HT-29 (cell line): ENCODE measurements around the gene SDR42E2. TPM values are rescaled to one million over a fixed set of nuclear protein-coding genes. Genes with fewer than 3 reads are reported as not detected.
"Not testable (repeated sequence)": the region's sequence is repeated elsewhere in the genome, so short reads cannot be mapped to it uniquely, and the experiment has no call there.

ENCODE experiments used
- DNase-seq: peaks from one replicate; pipeline ENCODE4 v3.0.0-alpha.2; 2015; ENCODE audit warnings: low spot score
- total RNA-seq: library from RNA; depleted of rRNA; stranded (reverse); fragments of >200 nt; shearing (Covaris generic); gene quantifications from 2 replicates; pipeline ENCODE4 v1.2.3, GENCODE V29; 2014; rRNA removed

Gene SDR42E2
- 0.05 TPM in 1 of 2 replicates, not detected in the other for total RNA-seq

DNA sequence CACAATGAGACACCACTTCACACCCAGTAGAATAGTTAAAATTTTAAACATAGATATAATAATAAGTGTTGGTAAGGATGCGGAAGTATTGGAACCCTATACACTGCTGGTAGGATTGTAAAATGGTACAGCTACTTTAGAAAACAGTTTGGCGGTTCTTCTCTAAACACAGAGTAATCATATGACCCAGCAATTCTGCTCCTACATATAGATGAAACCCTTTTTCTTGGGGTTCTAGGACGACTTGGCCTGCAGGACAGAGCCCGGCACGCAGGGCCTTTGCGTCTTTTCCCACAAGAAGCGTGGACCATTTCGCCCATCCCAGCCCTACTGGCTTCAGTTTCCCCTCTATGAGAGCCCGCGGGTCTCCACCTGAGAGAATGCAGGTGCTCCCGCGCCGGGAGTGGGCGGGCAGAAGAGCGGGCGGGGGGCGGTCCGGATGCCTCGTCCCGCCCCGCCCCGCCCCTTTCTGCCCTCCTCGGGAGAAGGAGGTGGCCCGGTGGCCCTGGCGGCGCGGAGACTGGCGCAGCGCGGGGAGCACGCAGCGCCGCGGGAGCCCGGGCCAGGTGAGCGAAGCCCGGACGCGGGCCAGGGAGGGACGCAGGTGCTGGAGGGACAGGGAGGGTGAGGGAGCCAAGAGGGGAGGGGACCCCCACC, at the start of gene SDR42E2:
TSS of gene SDR42E2 (plus strand) at position 508 of the 657 bp plus-strand sequence. CDS start 3,077 bp downstream, outside the sequence.
- peak; percentile 19 for DNase-seq

GRCh38 chr16:22116095-22116700, 46.1 kb upstream of the SDR42E2 start:
- no peak for DNase-seq

- no peak for DNase-seq
Measured at GRCh38 chr16:22117609-22118008, 44.7 kb upstream of the SDR42E2 start.

DNA sequence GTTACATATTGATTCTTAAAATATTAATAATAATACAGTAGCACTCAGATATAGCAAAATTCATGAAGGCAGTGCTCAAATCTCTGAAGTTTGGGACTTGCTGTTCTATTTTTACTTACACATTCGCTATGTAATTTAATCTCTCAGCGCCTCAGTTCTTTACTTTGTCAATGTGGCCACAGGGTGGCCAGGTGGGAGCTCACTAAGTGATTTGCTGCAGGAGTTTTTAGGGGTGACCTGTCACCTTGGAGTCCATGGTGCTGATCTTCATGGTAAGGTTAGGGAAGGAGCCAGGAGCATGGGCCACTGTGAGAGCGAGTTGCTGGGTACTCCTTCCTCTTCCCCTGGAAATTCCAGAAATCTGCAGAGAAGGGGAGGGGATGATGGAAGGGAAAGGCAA, 41.9 kb upstream of the SDR42E2 start:
- no peak for DNase-seq

- DNase-seq = no peak
Measured at GRCh38 chr16:22122239-22122638, 40.1 kb upstream of the SDR42E2 start.

- peak; percentile 21 for DNase-seq
Measured at GRCh38 chr16:22123146-22123545, 39.2 kb upstream of the SDR42E2 start.

DNA sequence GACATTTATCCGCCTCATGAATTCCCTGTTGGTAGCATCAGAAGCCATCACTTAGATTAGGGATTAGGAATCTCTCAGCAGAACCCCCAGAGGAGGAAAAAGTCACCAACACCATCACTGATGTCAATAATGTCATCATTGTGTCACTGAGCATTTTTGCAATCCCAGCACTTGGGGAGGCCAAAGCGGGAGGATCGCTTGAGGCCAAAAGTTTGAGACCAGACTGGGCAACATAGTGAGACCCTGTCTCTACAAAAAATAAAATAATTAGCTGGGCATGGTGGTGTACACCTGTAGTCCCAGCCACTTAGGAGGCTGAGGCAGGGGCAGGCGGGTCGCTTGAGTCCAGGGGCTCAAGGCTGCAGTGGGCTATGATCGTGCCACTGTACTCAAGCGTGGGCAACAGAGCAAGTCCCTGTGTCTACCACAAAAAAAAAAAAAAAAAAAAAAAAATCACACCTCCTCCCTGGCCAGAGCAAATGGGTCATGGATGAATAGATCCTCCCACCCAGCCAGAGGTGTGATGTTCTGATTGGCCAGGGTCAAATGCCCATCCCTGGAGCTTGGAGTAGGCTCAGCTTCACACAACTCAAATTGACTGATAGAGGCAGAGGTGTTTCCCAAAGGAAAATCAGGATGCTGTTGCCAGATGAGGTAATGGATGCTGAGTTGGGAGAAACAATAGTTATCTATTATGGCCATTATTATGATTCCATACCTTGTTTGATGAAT, 38.4 kb upstream of the SDR42E2 start:
- no peak for DNase-seq

GRCh38 chr16:22124583-22125284, 37.6 kb upstream of the SDR42E2 start:
- DNase-seq = no peak

DNA sequence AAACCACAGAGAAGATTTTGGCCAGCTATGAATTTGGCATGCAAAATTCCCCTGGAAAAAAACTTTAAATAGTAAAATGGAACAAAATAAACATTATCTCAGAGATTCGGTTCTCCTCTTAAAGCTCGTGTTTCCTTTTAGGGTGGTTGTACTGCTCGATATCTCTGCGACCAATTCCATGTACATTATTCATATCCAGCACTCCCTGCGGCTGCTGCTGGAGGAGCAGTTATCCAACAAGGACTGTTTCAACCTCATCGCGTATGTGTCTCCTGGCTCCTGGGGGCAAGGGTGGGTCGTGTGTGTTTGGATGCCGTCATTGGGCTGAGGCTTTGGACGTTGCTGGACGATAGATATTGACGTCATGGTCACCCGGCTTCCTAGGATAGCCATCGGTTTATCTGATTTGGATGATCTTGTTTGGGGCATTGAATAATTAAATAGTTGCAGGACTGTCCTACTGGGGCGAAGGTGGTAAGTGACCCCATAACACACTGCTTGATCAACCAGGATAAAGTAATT, 36.2 kb upstream of the SDR42E2 start:
- DNase-seq = no peak

DNA sequence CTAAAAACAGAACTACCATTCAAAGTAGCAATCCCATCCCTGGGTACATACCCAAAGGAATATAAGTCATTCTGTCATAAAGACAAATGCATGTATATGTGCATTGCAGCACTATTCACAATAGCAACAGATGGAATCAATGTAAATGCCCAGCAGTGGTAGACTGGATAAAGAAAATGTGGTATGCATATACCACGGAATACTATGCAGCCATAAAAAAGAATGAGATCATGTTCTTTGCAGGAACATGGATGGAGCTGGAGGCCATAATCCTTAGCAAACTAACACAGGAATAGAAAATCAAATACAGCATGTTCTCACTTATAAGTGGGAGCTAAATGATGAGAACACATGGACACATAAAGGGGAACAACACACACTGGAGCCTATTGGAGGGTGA, 33.8 kb upstream of the SDR42E2 start:
- DNase-seq = not testable (repeated sequence)

GRCh38 chr16:22130528-22130927, 31.8 kb upstream of the SDR42E2 start:
- DNase-seq = no peak

- DNase-seq = no peak
Measured at GRCh38 chr16:22132801-22133200, 29.5 kb upstream of the SDR42E2 start.

DNA sequence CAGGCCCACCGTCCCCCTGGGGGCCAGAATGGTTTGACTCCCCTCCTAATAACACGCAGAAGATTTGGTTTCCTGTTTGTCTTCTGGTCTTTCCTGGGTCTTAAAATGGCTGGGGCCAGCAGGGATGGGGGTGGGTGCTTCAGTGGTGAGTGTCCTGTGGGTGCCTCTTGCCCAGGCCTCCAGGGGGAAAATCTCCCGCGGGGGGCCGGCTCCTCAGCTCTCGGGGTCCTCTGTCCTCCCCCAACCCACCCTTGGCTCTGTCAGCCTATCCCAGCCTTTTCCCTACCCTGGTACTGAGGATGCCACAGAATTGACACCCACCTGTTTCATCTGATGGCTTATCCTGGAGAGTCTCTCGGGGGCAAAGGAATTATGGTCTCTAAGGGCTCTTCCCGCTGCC, 23.8 kb upstream of the SDR42E2 start:
- DNase-seq = no peak

DNA sequence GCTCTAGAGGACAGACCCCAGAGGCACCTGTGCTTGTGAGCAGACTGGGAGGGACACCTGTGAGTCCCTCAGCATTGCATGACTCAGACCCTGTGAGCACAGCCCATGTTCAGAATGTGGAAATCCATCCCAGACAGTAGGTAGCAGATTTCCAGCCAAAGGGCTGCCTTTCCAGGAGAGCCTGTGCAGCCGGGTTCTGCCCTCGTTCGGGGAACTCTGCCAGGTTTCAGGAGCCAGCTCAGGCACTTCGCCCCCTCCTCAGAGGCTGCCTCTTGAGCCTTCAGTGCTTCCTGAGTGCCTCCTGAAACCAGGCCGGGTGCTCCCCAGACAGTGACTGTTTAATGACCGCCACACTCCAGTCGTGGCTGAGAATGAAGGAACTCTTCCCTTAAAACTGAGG, 23.3 kb upstream of the SDR42E2 start:
- no peak for DNase-seq

GRCh38 chr16:22139732-22140131, 22.6 kb upstream of the SDR42E2 start:
- no peak for DNase-seq

DNA sequence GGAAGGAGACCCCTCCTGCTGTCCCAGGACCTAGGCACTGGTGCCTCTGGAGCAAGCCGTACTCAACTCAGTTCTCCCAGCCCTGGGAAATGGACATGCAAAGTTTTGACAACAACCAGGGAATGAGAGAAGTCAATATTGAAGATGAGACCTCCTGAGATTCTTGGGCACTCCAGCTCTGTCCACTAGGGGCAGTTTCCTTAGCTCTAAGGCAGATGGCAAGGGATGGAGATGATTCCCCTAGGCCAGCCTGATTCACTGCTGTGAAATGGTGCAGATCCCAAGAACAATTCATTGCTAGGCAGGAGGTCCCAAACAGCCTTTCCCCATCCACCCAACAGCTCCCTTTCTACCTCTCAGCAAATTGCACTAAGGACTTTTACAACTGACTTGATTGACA, 20.5 kb upstream of the SDR42E2 start:
- DNase-seq = peak; percentile 44

GRCh38 chr16:22144520-22144919, 17.8 kb upstream of the SDR42E2 start:
- no peak for DNase-seq

GRCh38 chr16:22147853-22148252, 14.5 kb upstream of the SDR42E2 start:
- DNase-seq = no peak

DNA sequence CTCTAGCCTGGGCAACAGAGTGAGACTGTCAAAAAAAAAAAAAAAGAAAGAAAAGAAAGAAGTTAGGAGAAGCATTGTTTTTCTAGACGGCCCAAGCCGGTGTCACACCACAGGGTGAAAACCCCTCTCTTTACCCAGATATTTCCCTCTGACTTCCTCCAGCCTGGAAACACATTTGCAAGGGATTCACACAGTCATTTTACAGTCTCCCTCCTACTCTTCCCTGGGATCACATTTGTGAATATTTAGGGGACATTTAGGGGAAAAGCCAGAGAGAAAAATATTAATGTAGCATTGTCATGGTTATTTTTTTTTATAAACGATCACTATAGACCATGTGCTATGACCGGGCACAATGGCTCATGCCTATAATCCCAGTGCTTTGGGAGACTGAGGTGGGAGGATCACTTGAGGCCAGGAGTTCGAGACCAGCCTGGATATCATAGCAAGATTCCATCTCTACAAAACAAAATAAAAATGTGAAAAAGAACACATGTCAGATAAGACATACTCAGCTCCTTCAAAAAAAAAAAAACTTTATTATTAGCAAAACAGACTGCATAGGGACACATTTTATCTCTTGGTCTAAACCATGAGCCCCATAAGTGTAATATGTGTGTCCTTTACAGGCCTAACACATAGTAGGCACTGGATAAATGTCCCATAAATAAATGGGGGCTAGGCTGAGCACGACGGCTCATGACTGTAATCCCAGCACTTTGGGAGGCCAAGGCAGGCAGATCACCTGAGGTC, 10.9 kb upstream of the SDR42E2 start:
- no peak for DNase-seq

GRCh38 chr16:22152316-22152715, 10.0 kb upstream of the SDR42E2 start:
- no peak for DNase-seq

- DNase-seq = not testable (repeated sequence)
Measured at GRCh38 chr16:22153078-22153477, 9.2 kb upstream of the SDR42E2 start.
